Astrocyte (in vitro differentiated cells and primary cell): Measurements from ENCODE around the gene PTGFRN. TPM values are rescaled to one million over a fixed set of nuclear protein-coding genes. Genes with fewer than 3 reads are reported as not detected.
A peak's percentile ranks its signal among the peaks of the same experiment; 100 is the strongest.

Source experiments
- DNase-seq: peaks from one replicate; pipeline ENCODE4 v3.0.0-alpha.2; 2010; ENCODE audit warnings: low read depth
- FAIRE-seq: peaks from 2 replicates; lab custom pipeline; 2011; peaks lifted over from hg19 to GRCh38; lab: Jason Lieb, UNC
- H2AFZ ChIP-seq: 2 replicates; pipeline ENCODE4 v1.6.0; 2012; ENCODE audit warnings: low read depth, low read length, inconsistent platforms
- H3K27ac ChIP-seq: 2 replicates; pipeline ENCODE4 v1.5.1; 2011; ENCODE audit warnings: low read depth, low read length, inconsistent platforms
- H3K27me3 ChIP-seq: 2 replicates; pipeline ENCODE4 v1.6.0; 2011; ENCODE audit warnings: low read length, inconsistent platforms; ENCODE audit not compliant: insufficient read depth
- H3K36me3 ChIP-seq: 2 replicates; pipeline ENCODE4 v1.5.1; 2011; ENCODE audit warnings: low read length, inconsistent platforms; ENCODE audit not compliant: insufficient read depth
- H3K4me1 ChIP-seq: 2 replicates; pipeline ENCODE4 v1.5.1; 2011; ENCODE audit warnings: low read length, inconsistent platforms; ENCODE audit not compliant: insufficient read depth
- H3K4me2 ChIP-seq: 2 replicates; pipeline ENCODE4 v1.6.0; 2012; ENCODE audit warnings: low read length, inconsistent platforms
- H3K4me3 ChIP-seq: 2 replicates; pipeline ENCODE4 v1.5.1; 2011; ENCODE audit warnings: low read depth, mild to moderate bottlenecking, low read length, inconsistent platforms; ENCODE audit not compliant: insufficient read depth
- H3K79me2 ChIP-seq: 2 replicates; pipeline ENCODE4 v1.6.0; 2012; ENCODE audit warnings: mild to moderate bottlenecking, low read length, inconsistent platforms; ENCODE audit not compliant: insufficient read depth
- H3K9ac ChIP-seq: 2 replicates; pipeline ENCODE4 v1.6.0; 2012; ENCODE audit warnings: mild to moderate bottlenecking, low read length, inconsistent platforms
- H3K9me3 ChIP-seq: 2 replicates; pipeline ENCODE4 v1.5.1; 2012; ENCODE audit warnings: low read depth, mild to moderate bottlenecking, low read length, inconsistent platforms; ENCODE audit not compliant: insufficient read depth
- H4K20me1 ChIP-seq: 2 replicates; pipeline ENCODE4 v1.6.0; 2012; ENCODE audit warnings: low read length, inconsistent platforms; ENCODE audit not compliant: insufficient read depth
- H3K27ac Mint-ChIP-seq: one replicate; pipeline ENCODE4 v1.8.0; 2021; ENCODE audit warnings: mild to moderate bottlenecking, mixed read lengths; ENCODE audit not compliant: unreplicated experiment
- H3K27me3 Mint-ChIP-seq: one replicate; pipeline ENCODE4 v1.8.0; 2021; ENCODE audit warnings: low read depth, mixed read lengths; ENCODE audit not compliant: unreplicated experiment
- H3K36me3 Mint-ChIP-seq: one replicate; pipeline ENCODE4 v1.8.0; 2021; ENCODE audit warnings: low read depth, mixed read lengths; ENCODE audit not compliant: unreplicated experiment
- H3K4me1 Mint-ChIP-seq: one replicate; pipeline ENCODE4 v1.8.0; 2021; ENCODE audit warnings: low read depth, mixed read lengths; ENCODE audit not compliant: unreplicated experiment
- H3K4me3 Mint-ChIP-seq: one replicate; pipeline ENCODE4 v1.8.0; 2021; ENCODE audit warnings: mild to moderate bottlenecking, moderate library complexity, mixed read lengths; ENCODE audit not compliant: unreplicated experiment
- H3K9me3 Mint-ChIP-seq: one replicate; pipeline ENCODE4 v1.8.0; 2021; ENCODE audit warnings: mild to moderate bottlenecking, mixed read lengths; ENCODE audit not compliant: unreplicated experiment
- CTCF ChIP-seq: IDR thresholded peaks from 2 replicates; pipeline ENCODE4 v1.5.1; 2011; ENCODE audit warnings: low read depth, mild to moderate bottlenecking, inconsistent platforms, low read length, moderate library complexity; ENCODE audit not compliant: insufficient read depth
- EZH2 ChIP-seq: IDR thresholded peaks from 2 replicates; pipeline ENCODE4 v1.6.1; 2012; ENCODE audit warnings: mild to moderate bottlenecking, low read length, inconsistent platforms; ENCODE audit not compliant: insufficient read depth
- total RNA-seq: library from RNA; stranded (reverse); gene quantifications from 2 replicates; pipeline ENCODE4 v1.2.1, GENCODE V29; 2021

PTGFRN gene
- total RNA-seq, 1 donor from 2014 or later: 157 TPM

- TF ChIP-seq CTCF: no peak
- no peak for TF ChIP-seq EZH2
- Mint-ChIP-seq H3K4me3 (no peak overlapping the region), H3K36me3 (peaks cover 12% of the 10 kb centered on the region), H3K27ac (no peak overlapping the region), H3K27me3 (no peaks in the 10 kb centered on the region), H3K9me3 (peaks cover 4% of the 10 kb centered on the region), H3K4me1 (peaks cover 2% of the 10 kb centered on the region)
- H3K36me3 ChIP-seq: peaks cover 3% of the 10 kb centered on the region
- no peak for FAIRE-seq
- no peaks in the 10 kb centered on the region for H4K20me1 ChIP-seq
- H2AFZ ChIP-seq: no peak overlapping the region
- no peak for DNase-seq
- H3K4me1 ChIP-seq: no peaks in the 10 kb centered on the region
- peaks cover 4% of the 10 kb centered on the region for H3K79me2 ChIP-seq
- no peak overlapping the region for H3K4me3 ChIP-seq
- no peak overlapping the region for H3K4me2 ChIP-seq
- no peak overlapping the region for H3K9ac ChIP-seq
- no peak overlapping the region for H3K27ac ChIP-seq
- H3K9me3 ChIP-seq: no peaks in the 10 kb centered on the region
- H3K27me3 ChIP-seq: no peaks in the 10 kb centered on the region
These were observed 49.3 kb downstream of the PTGFRN start for GRCh38 chr1:116958977-116959376.

- H3K27ac Mint-ChIP-seq: no peak overlapping the region
- H3K36me3 ChIP-seq: peaks cover 9% of the 10 kb centered on the region
- no peak overlapping the region for H3K4me3 Mint-ChIP-seq
These were observed 51.9 kb downstream of the PTGFRN start for GRCh38 chr1:116961606-116962005.

GRCh38 chr1:116962987-116963639 lies 53.4 kb downstream of the PTGFRN start:
- H3K4me3 ChIP-seq: no peak overlapping the region
- H3K36me3 ChIP-seq: peaks cover 13% of the 10 kb centered on the region
- Mint-ChIP-seq H3K36me3 (peaks cover 30% of the 10 kb centered on the region), H3K4me1 (peaks cover 2% of the 10 kb centered on the region), H3K27me3 (no peaks in the 10 kb centered on the region), H3K4me3 (no peak overlapping the region), H3K27ac (no peak overlapping the region), H3K9me3 (peaks cover 4% of the 10 kb centered on the region)
- no peaks in the 10 kb centered on the region for H3K9me3 ChIP-seq
- no peak overlapping the region for H3K9ac ChIP-seq
- H2AFZ ChIP-seq: no peak overlapping the region
- H3K27ac ChIP-seq: no peak overlapping the region
- DNase-seq (peak; percentile 24), FAIRE-seq (no peak)
- TF ChIP-seq EZH2: no peak
- no peak for TF ChIP-seq CTCF
- H4K20me1 ChIP-seq: no peaks in the 10 kb centered on the region
- no peaks in the 10 kb centered on the region for H3K79me2 ChIP-seq
- no peaks in the 10 kb centered on the region for H3K27me3 ChIP-seq
- H3K4me2 ChIP-seq: no peak overlapping the region
- no peaks in the 10 kb centered on the region for H3K4me1 ChIP-seq

More at GRCh38 chr1:116961606-116962005, 51.9 kb downstream of the PTGFRN start:
- Histone ChIP-seq H4K20me1 (no peaks in the 10 kb centered on the region), H3K27me3 (no peaks in the 10 kb centered on the region), H3K4me3 (no peak overlapping the region), H2AFZ (no peak overlapping the region), H3K9ac (no peak overlapping the region), H3K9me3 (no peaks in the 10 kb centered on the region), H3K4me2 (no peak overlapping the region), H3K4me1 (no peaks in the 10 kb centered on the region), H3K27ac (no peak overlapping the region), H3K79me2 (peaks cover under 1% of the 10 kb centered on the region)
- Mint-ChIP-seq H3K4me1 (peaks cover 2% of the 10 kb centered on the region), H3K27me3 (no peaks in the 10 kb centered on the region), H3K36me3 (peaks cover 18% of the 10 kb centered on the region), H3K9me3 (peaks cover 4% of the 10 kb centered on the region)
- FAIRE-seq (no peak), DNase-seq (no peak)
- no peak for TF ChIP-seq EZH2
